ENCODE measurements around the gene REL. TPM values are rescaled to one million over a fixed set of nuclear protein-coding genes. Genes with fewer than 3 reads are reported as not detected.

Gene REL
- total and polyA plus RNA-seq, 2 of the 4 experiments (the other 2 are of a cell fraction) = 1.3 to 4.3 TPM

DNA sequence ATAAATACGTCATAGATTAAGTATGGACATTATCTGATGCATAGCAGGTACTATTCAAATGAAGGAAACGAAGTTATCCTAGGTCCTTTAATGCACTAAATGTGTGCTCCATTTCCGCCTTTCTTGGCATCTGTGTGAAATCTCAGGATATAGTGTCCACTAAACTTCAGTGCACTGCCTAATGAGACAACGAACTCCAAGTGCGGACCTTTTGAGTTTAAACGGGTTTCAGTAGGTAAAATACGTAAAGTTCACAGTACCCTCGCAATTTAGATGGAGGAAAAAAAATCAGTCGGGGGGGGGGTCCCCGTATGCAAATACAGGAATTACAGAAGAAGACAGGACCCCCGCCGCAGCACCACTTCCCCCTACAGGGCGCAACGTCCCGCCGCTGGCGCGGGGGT, 729 bp upstream of the REL start:
- Histone ChIP-seq H3K27me3 (ENCODE audit: control insufficient read depth, insufficient read depth, low read length) (no peaks in the 10 kb centered on the region), H4K20me1 (ENCODE audit: insufficient read depth, low read length) (no peaks in the 10 kb centered on the region), H3K23ac (ENCODE audit: low read depth, low read length) (peak overlapping the region; percentile 25; the same call in 1 of the 2 replicates), H3K56ac (ENCODE audit: extremely low read depth, insufficient read depth, low read length) (peak overlapping the region; percentile 79; the same call in 1 of the 2 replicates), H3K9ac (ENCODE audit: low read depth, low read length) (peak overlapping the region; percentile 91), H3K27ac (ENCODE audit: insufficient read depth, low read length) (peak overlapping the region; percentile 94), H3K4me1 (ENCODE audit: control insufficient read depth, insufficient read depth, low read length) (no peaks in the 10 kb centered on the region; the same call in 1 of the 2 replicates), H3K14ac (replicated peaks; ENCODE audit: low read depth, low read length) (no peak overlapping the region; the same call in 1 of the 2 replicates), H2BK5ac (ENCODE audit: low read depth, low read length, poor library complexity, severe bottlenecking) (peak overlapping the region; percentile 91), H2AK5ac (ENCODE audit: low read depth, low read length) (no peak overlapping the region), H3K79me1 (ENCODE audit: low read depth in 1 of 2, low read length in 2 of 2) (peaks cover 2 to 11% of the 10 kb centered on the region in 2 experiments; a peak in 2 of 4 replicates), H3K4ac (ENCODE audit: low read depth, low read length) (peak overlapping the region; percentile 72; the same call in 1 of the 2 replicates), H2AK9ac (replicated peaks; ENCODE audit: low read depth, low read length, poor library complexity) (peak overlapping the region; percentile 38), H3K4me2 (ENCODE audit: low read depth, low read length) (peak overlapping the region; percentile 91), H4K5ac (ENCODE audit: low read depth, low read length) (peak overlapping the region; percentile 37), H4K8ac (ENCODE audit: low read depth in 2 of 2, low read length in 2 of 2) (peak overlapping the region; percentile 23 to 87; a peak in 2 of 4 replicates), H4K91ac (ENCODE audit: insufficient read depth, low read depth, low read length) (no peak overlapping the region), H2BK120ac (ENCODE audit: low read depth, low read length) (no peak overlapping the region), H3K9me3 (ENCODE audit: control insufficient read depth, insufficient read depth, low read length) (no peaks in the 10 kb centered on the region), H3K9me1 (ENCODE audit: insufficient read depth, low read length) (no peaks in the 10 kb centered on the region), H2BK15ac (ENCODE audit: low read depth, low read length) (no peak overlapping the region), H3K4me3 (ENCODE audit: insufficient read depth, low read depth, low read length) (peak overlapping the region; percentile 65), H2AFZ (replicated peaks; ENCODE audit: low read length, poor library complexity) (peak overlapping the region; percentile 98), H3K18ac (ENCODE audit: low read depth, low read length) (peak overlapping the region; percentile 17), H3K36me3 (ENCODE audit: control insufficient read depth, insufficient read depth, low read length) (no peaks in the 10 kb centered on the region), H2BK20ac (ENCODE audit: low read depth, low read length) (no peak overlapping the region)
- ATAC-seq (ENCODE audit: low read depth) (peak; percentile 2), DNase-seq (no peak)
- CTCF ChIA-PET = no interaction called here
- POLR2A ChIA-PET (ENCODE audit: unreplicated experiment) = interaction anchor here (0.7 kb wide), 1 partner anchor 11 kb away, joined by 3 read pairs; no protein-coding TSS in a partner anchor
- in situ Hi-C loops (cut with MboI; ENCODE audit: low sequenced_read_pairs) = no loop called here
- no CpG with 5 or more reads among the region's 18 CpGs for WGBS, 2 experiments (ENCODE audit: extremely low coverage in 2 of 2, insufficient read length in 1 of 2)
- BruUV-seq (replicated peaks) = no TSS peak
- intact Hi-C loops (cut with micrococcal nuclease) = loop anchor here (1.0 to 10.0 kb wide), 2 partner anchors 86 to 176 kb away; no protein-coding TSS in a partner anchor
- TF ChIP-seq RFX5 (IDR thresholded peaks at IDR 0.05; ENCODE audit: low read depth, low read length) (no peak), RCOR1 (IDR thresholded peaks at IDR 0.05; ENCODE audit: insufficient replicate concordance, low read length) (no peak), NFE2L2 (IDR thresholded peaks at IDR 0.05; ENCODE audit: low read depth, low read length) (no peak)
- TF ChIP-seq, protein P1, sequence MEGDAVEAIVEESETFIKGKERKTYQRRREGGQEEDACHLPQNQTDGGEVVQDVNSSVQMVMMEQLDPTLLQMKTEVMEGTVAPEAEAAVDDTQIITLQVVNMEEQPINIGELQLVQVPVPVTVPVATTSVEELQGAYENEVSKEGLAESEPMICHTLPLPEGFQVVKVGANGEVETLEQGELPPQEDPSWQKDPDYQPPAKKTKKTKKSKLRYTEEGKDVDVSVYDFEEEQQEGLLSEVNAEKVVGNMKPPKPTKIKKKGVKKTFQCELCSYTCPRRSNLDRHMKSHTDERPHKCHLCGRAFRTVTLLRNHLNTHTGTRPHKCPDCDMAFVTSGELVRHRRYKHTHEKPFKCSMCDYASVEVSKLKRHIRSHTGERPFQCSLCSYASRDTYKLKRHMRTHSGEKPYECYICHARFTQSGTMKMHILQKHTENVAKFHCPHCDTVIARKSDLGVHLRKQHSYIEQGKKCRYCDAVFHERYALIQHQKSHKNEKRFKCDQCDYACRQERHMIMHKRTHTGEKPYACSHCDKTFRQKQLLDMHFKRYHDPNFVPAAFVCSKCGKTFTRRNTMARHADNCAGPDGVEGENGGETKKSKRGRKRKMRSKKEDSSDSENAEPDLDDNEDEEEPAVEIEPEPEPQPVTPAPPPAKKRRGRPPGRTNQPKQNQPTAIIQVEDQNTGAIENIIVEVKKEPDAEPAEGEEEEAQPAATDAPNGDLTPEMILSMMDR (conservative IDR thresholded peaks at IDR 0.05; ENCODE audit: low read depth, low read length) = peak; percentile 26; the same call in 1 of the 2 replicates
- dilution Hi-C loops (cut with HindIII; ENCODE audit: low sequenced_read_pairs, unreplicated experiment) = no loop called here

Measured in IMR-90 (cell line).